Suppressor macrophage (primary cell): ENCODE results near the gene SLC9A5.

Experiments
- DNase-seq, 4 experiments: peaks; one replicate each; pipeline ENCODE4 v3.0.0-alpha.2; 2020 to 2022

The SLC9A5 gene

DNA sequence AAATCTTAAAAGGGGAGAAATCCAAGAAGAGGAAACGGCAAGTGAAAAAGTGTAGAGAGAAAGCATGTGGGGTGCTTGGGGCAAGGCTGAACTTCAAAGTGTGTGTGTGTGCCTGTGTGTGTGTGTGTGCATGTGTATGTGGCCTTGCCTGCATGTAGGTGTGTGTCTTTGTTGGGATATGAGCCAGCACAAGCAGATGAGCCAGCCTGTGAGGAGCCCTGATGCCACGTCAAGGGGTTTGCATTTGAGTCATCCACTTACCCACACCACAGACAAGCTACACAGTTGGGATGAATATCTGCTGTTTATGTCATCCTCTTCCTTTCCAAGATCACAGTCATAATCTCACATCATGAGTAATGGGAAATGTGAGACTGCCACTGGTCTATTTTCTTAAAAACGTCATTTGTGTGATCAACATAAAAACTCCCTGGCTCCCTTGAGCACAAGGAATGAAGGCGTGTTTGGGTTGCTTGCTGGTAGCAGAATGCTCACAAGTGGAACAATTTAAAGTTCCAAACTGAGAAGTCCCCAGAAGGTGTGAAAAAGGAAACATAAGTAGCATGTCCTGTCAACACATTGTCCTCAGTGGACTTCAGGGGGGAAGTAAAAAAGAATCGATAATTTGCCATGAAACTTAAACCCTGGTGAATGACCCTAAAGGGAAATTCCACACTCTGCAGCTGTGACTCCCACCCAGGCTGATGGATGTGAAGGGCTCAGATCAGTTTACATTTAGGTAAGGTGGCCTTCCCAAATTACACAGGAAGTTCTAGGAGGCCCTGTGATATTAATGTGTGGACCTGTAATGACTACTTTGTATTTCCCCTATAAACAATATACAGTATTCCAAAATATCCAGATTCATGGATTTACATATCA is 63.1 kb downstream of the SLC9A5 start:
- DNase-seq = peak; percentile 42 to 77 (median 48)

DNA sequence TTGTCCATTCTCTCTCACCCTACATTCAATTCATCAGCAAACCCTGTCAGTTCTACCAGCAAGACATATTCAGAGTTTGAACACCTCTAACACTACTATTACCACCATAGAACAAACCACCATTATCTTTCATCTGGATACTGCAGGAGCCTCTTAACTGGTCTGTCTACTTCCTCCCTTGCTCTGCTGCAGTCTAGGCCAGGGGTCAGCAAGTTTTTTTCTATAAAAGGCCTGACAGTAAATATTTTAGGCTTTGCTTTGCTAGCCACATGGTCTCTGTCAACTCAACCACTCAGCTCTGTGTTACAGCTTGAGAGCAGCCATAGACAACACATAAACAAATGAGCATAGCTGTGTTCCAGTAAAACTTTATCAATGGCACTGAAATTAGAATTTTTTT is 63.9 kb downstream of the SLC9A5 start:
- peak in 3 of 4 experiments; percentile 40 to 51 (median 43) for DNase-seq

DNA sequence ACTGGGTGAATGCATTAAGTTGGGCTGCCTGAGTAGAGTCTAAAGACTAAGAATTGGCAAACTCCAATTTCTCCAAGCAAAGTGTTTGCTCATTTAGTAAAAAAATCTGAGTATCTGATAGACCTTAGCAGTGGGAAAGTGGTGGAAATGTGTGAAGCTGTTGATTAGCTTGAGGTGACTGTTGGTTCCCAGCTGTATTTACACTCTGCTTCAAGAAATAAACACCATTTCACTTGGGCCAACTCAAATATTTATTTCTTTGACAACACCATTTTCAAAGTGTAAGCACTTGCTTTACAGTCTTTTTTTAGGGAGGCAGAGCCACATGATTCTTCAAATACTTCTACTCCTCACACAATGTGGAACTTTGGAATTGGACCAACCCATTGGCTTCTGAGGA is 69.1 kb downstream of the SLC9A5 start:
- no peak for DNase-seq
